ENCODE results near the gene CLOCK. TPM values are rescaled to one million over a fixed set of nuclear protein-coding genes. Genes with fewer than 3 reads are reported as not detected.

CLOCK gene
- total and polyA plus RNA-seq, 2 of the 8 experiments (the other 6 are each of a cell fraction or from before 2014, with no cell fraction given) = 7.7 to 24.2 TPM

GRCh38 chr4:55378617-55379467 lies 167.9 kb downstream of the CLOCK start:
- Histone ChIP-seq H3K79me1 (ENCODE audit: low read depth, low read length) (no peaks in the 10 kb centered on the region), H3K18ac (ENCODE audit: extremely low read depth, low read length) (no peak overlapping the region), H3K56ac (replicated peaks; ENCODE audit: insufficient read length, low read depth, low read length) (no peak overlapping the region), H3K9me3 (ENCODE audit: insufficient read depth in 2 of 2, low read depth in 1 of 2, low read length in 1 of 2) (no peaks in the 10 kb centered on the region), H3K27me3 (replicated peaks in 1 of 4; ENCODE audit: control insufficient read depth in 3 of 4, extremely low read depth in 1 of 4, insufficient read depth in 3 of 4, low read length in 3 of 4) (no peaks in the 10 kb centered on the region), H4K5ac (ENCODE audit: insufficient read length, low read depth, low read length) (no peak overlapping the region), H3K27ac (ENCODE audit: low read depth, low read length) (no peak overlapping the region), H2AFZ (ENCODE audit: low read length) (no peak overlapping the region), H2BK20ac (ENCODE audit: low read length) (no peak overlapping the region), H3K9ac (replicated peaks in 1 of 4; ENCODE audit: extremely low read depth in 1 of 4, low read depth in 3 of 4, low read length in 3 of 4) (no peak overlapping the region), H3K4me1 (replicated peaks in 1 of 4; ENCODE audit: control insufficient read depth in 3 of 4, insufficient read depth in 4 of 4, low read length in 3 of 4) (no peaks in the 10 kb centered on the region), H2BK5ac (ENCODE audit: low read depth, low read length) (no peak overlapping the region), H3K4me2 (ENCODE audit: insufficient read depth in 1 of 2, low read depth in 2 of 2, low read length in 2 of 2) (no peak overlapping the region), H4K91ac (replicated peaks; ENCODE audit: insufficient read length, low read length) (no peak overlapping the region), H2BK120ac (replicated peaks; ENCODE audit: low read depth, low read length) (no peak overlapping the region), H2BK15ac (ENCODE audit: low read length) (no peak overlapping the region), H3K4ac (replicated peaks; ENCODE audit: insufficient read length, low read depth, low read length) (no peak overlapping the region), H2AK5ac (ENCODE audit: low read depth, low read length) (no peak overlapping the region), H2BK12ac (ENCODE audit: low read depth, low read length) (no peak overlapping the region), H3K14ac (ENCODE audit: insufficient read length) (no peak overlapping the region), H4K8ac (ENCODE audit: extremely low read depth, insufficient read depth, low read length) (no peak overlapping the region), H3K4me3 (ENCODE audit: extremely low read depth in 1 of 4, insufficient read depth in 2 of 4, low read depth in 3 of 4, low read length in 4 of 4) (no peak overlapping the region), H3K23me2 (ENCODE audit: low read depth, low read length) (no peaks in the 10 kb centered on the region), H3K79me2 (ENCODE audit: control insufficient read depth in 1 of 2, insufficient read depth in 2 of 2, low read length in 2 of 2) (no peaks in the 10 kb centered on the region), H3K36me3 (ENCODE audit: control insufficient read depth in 2 of 4, insufficient read depth in 4 of 4, low read length in 3 of 4) (no peaks in the 10 kb centered on the region), H4K20me1 (replicated peaks in 1 of 2; ENCODE audit: control insufficient read depth in 1 of 2, insufficient read depth in 2 of 2, low read length in 2 of 2) (no peaks in the 10 kb centered on the region), H3K23ac (ENCODE audit: insufficient read length) (no peak overlapping the region)
- FAIRE-seq (no peak), DNase-seq (ENCODE audit: low read depth in 1 of 2, low spot score in 2 of 2) (no peak)
- ChIA-PET POLR2A (ENCODE audit: partially characterized antibody) (interaction anchor here (1.4 to 3.4 kb wide), 2 partner anchors 7 to 17 kb away, joined by 4 to 16 read pairs; partner anchors contain the start of gene TMEM165), CTCF (ENCODE audit: partially characterized antibody) (interaction anchor here (1.0 kb wide), 1 partner anchor 19 kb away, joined by 3 read pairs; no protein-coding TSS in a partner anchor)
- WGBS, 2 experiments (ENCODE audit: extremely low coverage in 1 of 2, insufficient coverage in 1 of 2, insufficient read length in 1 of 2, insufficient replicate concordance in 2 of 2, low coverage in 1 of 2, low lambda C conversion rate in 2 of 2, missing lambda C conversion rate in 1 of 2) = 93 to 100% methylated on average over 1 to 13 of the region's 13 CpGs
- TF ChIP-seq NANOG (IDR thresholded peaks at IDR 0.05; ENCODE audit: insufficient read depth, low read depth, low read length, poor library complexity, severe bottlenecking) (no peak), TCF12 (IDR thresholded peaks at IDR 0.05; ENCODE audit: low read depth, low read length) (no peak), SAP30 (IDR thresholded peaks at IDR 0.05; ENCODE audit: insufficient read depth, insufficient replicate concordance, low read length) (no peak), RXRA (IDR thresholded peaks at IDR 0.05; ENCODE audit: insufficient read depth, low read depth, low read length) (no peak), JUN (IDR thresholded peaks at IDR 0.05; ENCODE audit: low read depth, low read length) (no peak), CEBPB (IDR thresholded peaks at IDR 0.05; ENCODE audit: low read depth, low read length) (no peak), ATF2 (IDR thresholded peaks at IDR 0.05; ENCODE audit: low read length) (no peak), EGR1 (IDR thresholded peaks at IDR 0.05; ENCODE audit: borderline replicate concordance, low read depth, low read length) (no peak), RBBP5 (IDR thresholded peaks at IDR 0.05; ENCODE audit: borderline replicate concordance, low read depth, low read length) (no peak), E2F6 (IDR thresholded peaks at IDR 0.05) (no peak)

Measured in H1 (cell line).